Fibroblast of villous mesenchyme (primary cell): ENCODE measurements around the gene RTN4RL2. TPM values are rescaled to one million over a fixed set of nuclear protein-coding genes. Genes with fewer than 3 reads are reported as not detected.

Experiments used
- DNase-seq: peaks from one replicate; pipeline ENCODE4 v3.0.0-alpha.2; 2010; ENCODE audit warnings: low read depth
- H3K4me3 ChIP-seq: 2 replicates; pipeline ENCODE4 v1.5.1; 2011; ENCODE audit warnings: low read depth, mild to moderate bottlenecking, low read length
- CTCF ChIP-seq: IDR thresholded peaks from 2 replicates; pipeline ENCODE4 v1.5.1; 2012; ENCODE audit warnings: low read depth, mild to moderate bottlenecking, low read length; ENCODE audit not compliant: insufficient read depth
- total RNA-seq: library from RNA; depleted of rRNA; stranded (reverse); fragments of >200 nt; gene quantifications from 2 replicates; pipeline ENCODE4 v1.2.3, GENCODE V29; 2012

RTN4RL2 gene
- total RNA-seq, 1 donor = not detected

- H3K4me3 ChIP-seq = no peak overlapping the region
- no peak for DNase-seq
- TF ChIP-seq CTCF = no peak
Observed at GRCh38 chr11:57485217-57485990, 25.1 kb downstream of the RTN4RL2 start.

GRCh38 chr11:57487021-57487778 is 26.9 kb downstream of the RTN4RL2 start:
- DNase-seq = no peak
- H3K4me3 ChIP-seq = no peak overlapping the region
- no peak for TF ChIP-seq CTCF

GRCh38 chr11:57487920-57488659 is 27.8 kb downstream of the RTN4RL2 start:
- no peak for DNase-seq
- no peak for TF ChIP-seq CTCF

GRCh38 chr11:57490456-57491248 is 30.3 kb downstream of the RTN4RL2 start:
- no peak for DNase-seq
- TF ChIP-seq CTCF = no peak
- H3K4me3 ChIP-seq = no peak overlapping the region

More at GRCh38 chr11:57487920-57488659, 27.8 kb downstream of the RTN4RL2 start:
- no peak overlapping the region for H3K4me3 ChIP-seq

- TF ChIP-seq CTCF = peak; percentile 78
- DNase-seq = peak; percentile 34
Observed at GRCh38 chr11:57491371-57492061, 31.2 kb downstream of the RTN4RL2 start.

More at GRCh38 chr11:57491371-57492061, 31.2 kb downstream of the RTN4RL2 start:
- no peak overlapping the region for H3K4me3 ChIP-seq
